Measurements from ENCODE around the gene PPP1R1C.

DNA sequence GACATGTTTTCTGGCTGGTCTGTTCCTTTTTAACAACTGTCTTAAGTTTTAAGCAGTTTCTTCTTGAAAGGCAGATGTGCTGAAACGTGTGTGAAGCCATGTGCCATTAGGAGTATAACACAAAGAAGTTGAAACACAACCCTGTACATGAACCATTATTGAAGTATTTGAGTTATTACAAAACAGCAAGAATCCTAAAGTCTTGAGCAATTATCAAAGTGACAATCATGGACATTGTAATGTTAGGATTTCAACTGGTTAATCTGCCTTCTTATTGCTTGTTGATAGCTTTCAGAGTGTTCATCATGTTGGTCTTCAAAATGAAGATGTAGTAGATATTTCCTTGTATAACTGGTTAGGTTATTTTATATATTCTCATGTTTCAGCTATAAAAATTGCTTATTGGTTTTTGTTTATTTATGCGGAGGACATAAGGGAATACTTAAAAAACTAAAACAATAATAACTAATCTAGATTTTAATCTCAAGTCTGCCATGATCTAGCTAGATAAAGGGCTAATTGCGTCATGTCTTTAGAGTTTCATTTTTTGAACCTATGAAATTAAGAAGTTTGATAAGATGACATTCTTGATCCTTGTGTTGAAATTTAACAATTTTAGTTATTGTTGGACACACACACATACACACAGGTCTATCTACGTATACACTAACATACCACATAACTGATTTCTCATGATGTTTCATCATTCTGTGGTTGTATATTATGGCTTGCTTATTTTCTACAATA is 21.1 kb downstream of the PPP1R1C start:
- TF ChIP-seq, protein P1, sequence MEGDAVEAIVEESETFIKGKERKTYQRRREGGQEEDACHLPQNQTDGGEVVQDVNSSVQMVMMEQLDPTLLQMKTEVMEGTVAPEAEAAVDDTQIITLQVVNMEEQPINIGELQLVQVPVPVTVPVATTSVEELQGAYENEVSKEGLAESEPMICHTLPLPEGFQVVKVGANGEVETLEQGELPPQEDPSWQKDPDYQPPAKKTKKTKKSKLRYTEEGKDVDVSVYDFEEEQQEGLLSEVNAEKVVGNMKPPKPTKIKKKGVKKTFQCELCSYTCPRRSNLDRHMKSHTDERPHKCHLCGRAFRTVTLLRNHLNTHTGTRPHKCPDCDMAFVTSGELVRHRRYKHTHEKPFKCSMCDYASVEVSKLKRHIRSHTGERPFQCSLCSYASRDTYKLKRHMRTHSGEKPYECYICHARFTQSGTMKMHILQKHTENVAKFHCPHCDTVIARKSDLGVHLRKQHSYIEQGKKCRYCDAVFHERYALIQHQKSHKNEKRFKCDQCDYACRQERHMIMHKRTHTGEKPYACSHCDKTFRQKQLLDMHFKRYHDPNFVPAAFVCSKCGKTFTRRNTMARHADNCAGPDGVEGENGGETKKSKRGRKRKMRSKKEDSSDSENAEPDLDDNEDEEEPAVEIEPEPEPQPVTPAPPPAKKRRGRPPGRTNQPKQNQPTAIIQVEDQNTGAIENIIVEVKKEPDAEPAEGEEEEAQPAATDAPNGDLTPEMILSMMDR (IDR thresholded peaks at IDR 0.05), result no peak
- TF ChIP-seq POLR2AphosphoS5 (IDR thresholded peaks at IDR 0.05) (no peak), POLR2A (IDR thresholded peaks at IDR 0.05) (no peak)
